Epidermal melanocyte (primary cell): ENCODE data around the gene DNAAF1.

Experiments used
- DNase-seq: peaks from one replicate; pipeline ENCODE4 v3.0.0; 2011; ENCODE audit warnings: low spot score; ENCODE audit not compliant: insufficient read length

Gene DNAAF1

DNA sequence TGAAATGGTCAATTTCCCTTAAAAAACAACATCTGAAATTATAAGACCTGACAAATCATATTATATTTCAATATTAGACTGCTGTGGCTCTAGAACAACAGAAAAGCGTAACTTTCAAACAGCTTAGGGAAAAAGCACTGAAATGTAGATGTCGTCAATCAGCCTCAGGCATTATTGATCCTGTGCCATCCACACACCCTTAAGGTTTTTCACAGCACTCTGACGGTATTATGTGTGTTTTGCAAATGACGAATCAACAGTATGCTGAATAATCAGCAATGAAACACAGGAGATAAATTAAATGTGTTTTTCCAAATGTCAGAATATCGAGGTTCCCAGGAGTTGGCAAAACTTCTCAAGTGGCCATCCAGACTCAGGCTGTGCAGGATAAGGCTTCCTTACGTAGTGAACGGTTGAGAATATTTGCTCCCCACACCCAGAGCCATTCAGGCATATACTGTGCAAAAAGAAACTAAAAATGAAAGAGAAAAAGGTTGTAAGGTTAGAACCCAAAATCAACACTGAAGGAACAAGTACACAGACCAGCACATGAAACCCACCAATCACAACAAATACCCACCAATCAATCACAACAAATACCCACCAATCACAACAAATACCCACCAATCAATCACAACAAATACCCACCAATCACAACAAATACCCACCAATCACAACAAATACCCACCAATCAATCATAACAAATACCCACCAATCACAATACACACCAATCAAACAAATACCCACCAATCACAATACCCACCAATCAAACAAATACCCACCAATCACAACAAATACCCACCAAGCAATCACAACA, 20.6 kb upstream of the DNAAF1 start:
- DNase-seq: no peak

DNA sequence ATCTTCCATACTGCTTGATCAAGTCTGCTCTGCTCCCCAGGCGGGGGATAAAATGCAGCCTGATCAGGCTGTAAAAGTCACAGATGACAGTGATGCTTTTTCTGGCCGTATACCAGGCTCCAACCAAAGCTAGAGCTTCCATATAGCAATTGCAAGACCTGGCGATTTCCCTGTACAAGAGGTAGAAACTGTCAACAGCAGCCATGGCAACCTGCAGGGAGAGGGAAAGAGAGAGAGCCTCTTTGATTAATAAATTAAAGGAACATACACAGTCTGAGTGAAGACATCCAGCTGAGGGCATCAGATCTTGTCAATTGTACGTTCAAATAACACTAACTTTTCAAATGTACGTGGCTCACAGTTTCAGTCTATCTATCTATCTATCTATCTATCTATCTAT, 14.0 kb upstream of the DNAAF1 start:
- no peak for DNase-seq

DNA sequence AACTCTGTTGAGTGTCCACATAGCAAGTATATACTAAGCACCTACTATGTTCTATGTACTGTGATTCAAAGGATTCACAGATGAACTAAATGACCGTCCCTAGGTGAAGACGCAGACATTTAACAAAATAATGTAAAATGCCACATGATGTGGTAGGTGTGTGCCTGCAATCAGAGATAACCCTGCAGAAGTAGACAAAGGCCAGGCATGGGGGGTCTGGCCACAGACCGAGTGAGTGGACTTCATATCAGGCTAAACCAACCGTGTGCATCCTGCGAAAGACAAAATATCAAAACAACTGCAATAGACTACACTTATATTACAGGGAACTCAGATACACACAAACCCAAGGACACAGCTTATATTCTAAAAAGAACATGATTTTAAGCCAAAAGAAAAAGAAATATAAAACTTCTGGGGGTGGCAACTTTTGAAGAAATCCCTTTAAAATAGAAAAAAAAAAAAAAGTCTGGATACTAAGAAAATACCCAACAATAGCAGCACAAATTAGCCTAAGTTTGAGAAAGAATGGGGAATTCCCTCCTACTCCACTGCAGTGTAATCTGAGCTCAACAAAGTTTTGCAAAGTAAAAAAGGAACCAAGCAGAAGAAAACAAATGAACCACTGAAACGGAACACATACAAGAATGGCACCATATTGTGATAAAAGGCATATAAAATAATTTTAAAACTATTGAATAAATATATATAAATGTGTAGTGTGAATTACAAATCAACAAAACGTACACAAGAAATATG, 12.4 kb upstream of the DNAAF1 start:
- no peak for DNase-seq

DNA sequence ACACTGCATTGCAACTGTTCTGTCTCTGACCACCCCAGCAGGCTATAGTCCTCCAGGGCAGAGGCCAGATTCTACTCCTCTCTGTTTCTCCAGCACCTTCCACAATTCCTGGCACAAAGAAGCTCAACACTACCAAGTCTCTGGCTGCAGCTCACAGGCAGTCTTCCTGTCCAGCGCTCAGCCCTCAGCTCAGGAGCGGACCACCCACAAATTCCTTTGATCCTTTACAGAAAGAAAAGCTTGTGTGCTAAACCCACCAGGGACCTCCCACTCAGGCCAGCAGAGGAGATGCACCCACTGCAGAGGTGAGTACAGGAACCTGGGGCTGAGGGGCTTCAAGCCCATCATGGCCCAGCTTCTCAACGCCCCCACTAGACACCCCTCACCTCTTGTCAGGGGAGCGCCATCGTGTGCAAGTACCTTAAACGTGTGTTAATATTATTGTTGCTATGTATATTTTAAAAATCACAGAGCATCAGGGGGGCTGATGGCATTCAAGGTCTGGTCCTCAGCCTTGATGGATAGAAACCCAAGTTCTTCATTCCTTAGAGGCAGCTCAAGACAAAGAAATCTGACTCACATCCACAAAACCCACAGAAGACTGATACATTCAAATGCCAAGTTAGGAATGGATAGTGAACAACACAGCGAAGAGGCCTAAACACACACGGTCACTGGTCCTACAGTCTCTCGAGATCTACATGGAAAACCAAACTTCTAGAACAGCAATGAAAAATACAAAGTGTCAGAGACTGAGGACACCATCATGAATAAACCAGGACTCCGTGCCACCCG, 8.6 kb upstream of the DNAAF1 start:
- DNase-seq: no peak

DNA sequence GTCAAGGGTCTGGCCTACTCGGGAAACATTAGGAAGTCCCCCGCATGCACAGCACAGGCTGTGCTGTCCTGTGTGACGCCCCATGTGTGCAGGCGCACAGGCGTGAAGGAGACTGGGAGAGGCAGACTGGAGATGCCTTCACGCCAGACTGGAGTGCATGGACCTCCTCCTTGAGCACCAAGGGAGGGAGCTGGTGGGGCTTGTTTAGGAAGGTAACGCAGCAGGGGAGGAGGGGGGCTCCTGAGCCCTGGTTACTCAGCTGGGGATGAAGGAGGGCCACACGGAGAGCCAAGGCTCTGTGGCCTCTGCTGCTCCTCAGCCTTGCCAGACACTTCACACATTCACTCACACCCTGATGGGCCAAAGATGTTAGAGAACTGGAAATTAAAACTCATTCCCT, 7.8 kb upstream of the DNAAF1 start:
- DNase-seq: no peak

DNA sequence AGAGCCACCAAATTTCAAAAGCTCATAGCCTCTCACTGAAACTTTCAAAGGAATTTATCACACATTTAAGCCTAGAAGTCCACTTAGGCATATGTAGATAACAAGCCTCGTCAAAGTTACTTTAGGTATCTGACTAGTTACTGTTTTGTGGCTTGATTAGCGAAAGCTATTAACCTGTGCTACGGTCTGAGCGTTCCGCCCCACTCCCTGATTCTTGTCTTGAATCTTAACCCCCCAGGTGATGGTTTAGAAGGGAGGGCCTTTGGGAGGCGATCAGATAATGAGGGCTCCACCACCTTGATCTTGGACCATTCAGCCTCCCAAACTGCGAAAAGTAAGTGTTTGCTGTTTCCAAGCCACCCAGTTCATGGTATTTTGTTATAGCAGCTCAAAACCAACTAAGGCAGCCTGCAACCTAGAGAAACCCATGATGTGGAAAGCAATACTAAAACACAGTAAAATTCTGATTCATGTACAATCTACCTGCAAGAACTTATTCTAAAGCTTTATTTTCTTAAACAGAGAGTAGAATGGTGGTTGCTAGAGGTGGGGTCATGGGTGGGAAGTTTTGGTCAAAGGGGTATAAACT, 7.2 kb upstream of the DNAAF1 start:
- DNase-seq: no peak

DNA sequence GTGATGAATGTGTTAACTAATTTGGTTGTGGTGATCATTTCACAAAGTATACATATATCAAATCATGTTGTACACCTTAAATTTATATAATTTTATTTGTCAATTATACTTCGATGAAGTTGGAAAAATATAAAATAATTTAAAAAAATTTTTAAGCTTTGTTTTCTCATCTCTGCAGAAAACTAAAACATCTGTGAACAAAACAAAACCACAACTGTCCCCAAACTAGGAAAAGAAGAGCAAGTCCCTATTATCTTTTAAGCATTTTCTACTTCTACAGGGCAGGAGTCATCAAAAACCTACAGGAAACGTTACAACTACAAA, 6.6 kb upstream of the DNAAF1 start:
- DNase-seq: no peak

DNA sequence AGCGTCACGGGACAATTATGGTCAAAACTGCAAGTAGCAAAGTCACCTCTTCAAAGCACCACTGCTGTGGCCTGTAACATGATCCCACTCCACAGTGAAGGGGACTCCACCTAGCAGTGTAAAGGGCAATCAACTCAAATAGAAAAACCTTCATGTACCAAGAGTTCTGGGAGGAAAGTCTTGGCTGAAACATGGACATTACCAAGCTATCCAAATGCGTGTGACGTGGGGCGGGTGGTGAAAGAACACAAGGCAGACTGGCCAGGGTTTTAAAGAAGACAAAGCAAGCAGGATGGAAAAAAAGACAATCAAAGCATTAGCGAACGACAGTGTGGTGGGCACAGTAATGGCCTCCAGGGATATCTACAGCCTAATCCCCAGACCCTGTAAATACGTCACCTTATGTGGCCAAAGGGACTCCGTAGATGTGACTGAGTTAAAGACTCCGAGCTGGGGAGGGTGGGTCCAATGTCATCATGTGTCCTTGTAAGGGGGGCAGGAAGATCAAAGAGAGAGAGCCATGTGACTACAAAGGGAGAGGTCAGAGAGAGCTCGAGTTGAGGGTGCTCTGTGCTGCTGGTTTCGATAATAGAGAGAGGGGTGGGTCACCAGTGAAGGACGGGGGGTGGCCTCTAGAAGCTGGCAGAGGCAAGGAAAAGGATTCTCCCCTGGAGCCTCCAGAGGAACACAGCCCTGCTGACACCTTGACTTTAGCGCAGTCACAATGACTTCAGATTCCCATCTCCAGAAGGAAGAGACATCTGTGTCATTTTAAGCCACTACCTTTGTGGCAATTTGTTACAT, 6.1 kb upstream of the DNAAF1 start:
- no peak for DNase-seq

DNA sequence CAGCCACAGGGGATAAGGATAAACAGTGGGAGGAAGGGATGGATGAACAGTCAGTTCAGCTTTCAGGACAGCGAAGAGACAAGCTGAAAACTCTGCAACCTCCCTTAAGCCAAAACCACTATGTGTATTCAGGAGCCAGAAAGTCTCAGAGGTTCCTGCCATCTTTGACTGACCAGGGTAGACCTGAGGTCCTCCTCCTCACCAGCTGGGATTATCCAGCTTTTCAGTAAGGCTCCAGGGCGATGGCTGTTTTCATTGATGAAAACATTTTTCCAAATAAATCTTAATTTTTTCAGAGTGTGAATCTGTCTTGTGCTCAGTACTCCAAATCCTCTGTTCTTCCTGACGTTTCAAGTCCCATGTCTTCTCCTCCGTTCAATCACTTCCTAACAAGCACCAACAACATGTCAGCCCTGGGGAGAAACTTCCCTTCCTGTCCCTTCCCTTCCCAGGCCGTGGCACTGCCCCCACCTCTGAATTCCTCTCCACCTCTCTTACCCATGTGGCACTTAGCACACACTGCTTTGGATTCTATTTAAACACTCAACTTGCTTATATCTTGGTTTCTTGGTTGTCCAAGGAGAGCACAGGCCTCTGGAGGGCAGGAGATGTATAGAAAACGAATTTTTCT, 5.4 kb upstream of the DNAAF1 start:
- no peak for DNase-seq

DNA sequence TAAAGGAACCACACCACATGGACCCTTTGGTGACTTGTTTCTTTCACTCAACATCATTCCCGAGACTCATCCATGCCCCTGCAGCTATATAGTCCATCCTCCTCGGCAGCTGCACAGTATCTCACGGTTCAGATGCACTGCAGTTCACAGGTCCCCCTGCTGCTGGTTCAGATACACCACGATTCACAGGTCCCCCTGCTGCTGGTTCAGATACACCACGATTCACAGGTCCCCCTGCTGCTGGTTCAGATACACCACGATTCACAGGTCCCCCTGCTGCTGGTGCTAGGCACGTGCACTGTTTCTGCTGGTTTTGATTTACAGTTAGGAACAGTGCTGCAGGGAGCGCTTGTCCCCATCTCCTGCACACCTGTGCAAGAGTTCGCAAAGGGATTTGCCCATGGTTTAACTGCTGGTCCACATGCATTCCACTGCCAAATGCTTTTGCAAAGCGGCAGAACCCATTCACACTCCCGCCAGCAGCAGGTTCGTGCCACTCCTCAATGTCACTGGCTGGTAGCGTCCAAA, 3.9 kb upstream of the DNAAF1 start:
- DNase-seq: no peak

DNA sequence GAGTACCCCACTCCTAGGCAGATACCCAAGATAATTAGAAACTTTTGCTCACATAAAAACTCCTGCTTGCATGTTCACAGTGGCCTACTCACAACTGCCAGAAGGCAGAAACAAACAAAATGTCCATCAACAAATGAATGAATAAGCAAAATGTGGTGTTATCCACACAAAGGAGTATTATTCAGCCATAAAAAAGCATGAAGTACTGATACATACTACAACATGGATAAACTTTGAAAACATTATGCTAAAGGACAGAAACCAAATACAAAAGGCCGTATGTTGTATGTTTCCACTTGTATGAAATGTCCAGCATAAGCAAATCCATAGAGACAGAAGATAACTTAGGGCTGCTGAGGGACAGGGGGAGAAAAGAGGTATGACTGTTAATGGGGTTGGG, 2.0 kb upstream of the DNAAF1 start:
- no peak for DNase-seq

DNA sequence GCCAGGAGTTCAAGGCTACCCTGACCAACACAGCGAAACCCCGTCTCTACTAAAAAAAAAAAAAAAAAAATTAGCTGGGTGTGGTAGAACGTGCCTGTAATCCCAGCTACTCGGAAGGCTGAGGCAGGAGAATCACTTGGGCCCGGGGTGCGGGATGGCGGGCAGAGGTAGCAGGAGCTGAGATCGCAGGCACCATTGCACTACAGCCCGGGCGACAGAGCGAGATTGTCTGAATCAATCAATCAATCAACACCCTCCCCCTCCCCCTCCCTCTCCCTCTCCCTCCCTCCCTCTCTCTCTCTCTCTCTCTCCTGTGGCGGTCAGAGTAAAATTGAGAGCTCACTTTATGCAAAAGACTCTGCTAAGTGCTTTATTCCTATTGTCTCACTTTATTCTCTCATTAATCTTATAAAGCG, 1.3 kb upstream of the DNAAF1 start:
- DNase-seq: no peak

DNA sequence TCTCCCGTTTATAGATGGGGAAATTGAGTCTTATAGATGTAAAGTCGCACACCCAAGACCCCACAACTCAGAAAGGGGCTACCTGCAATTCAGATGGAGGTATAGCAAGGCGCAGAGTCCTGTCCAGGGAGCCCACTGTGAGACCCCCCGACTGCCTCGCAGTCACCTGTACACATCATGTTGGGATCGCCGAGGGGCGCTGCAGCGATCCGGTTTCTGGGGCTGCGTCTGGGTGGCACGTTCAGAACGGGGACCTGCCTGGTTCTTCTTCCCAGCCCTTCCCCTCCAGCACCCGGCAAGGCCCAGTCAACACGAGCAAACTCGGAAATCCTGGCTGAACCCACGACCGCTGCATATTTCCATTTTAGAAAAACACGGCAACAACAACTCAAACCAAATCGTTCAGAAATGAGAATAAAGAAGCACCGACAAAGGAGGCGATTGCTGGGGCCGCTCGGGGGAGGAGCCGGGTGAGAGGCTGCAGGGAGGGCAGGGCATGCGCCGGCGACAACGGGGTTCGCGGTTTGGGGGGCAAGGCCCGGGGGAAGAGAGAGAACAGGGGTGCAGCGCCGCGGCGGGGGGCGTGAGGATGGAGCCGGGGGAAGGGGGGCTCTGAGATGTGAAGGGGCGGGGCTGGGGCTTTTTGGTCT, 774 bp upstream of the DNAAF1 start:
- DNase-seq: no peak

DNA sequence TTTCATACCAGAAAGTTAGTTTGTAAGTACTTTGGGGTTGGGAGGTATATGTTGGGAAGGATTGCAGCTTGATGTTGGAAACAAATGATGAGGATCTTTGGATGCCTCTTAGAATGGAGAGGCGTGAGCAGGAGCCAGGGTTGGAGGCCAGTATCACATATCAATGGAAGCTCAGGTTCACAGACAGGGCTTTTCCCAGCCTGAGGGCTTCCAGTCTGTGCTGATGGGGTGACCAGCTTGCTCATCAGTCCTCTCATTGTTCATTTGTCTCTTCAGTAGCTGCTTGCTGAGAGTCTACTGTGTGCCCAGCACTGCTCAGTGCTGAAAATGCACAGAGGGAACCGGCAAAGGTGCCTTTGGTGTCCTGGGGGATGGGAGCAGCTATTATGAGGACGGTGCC, 5.8 kb downstream of the DNAAF1 start:
- no peak for DNase-seq

DNA sequence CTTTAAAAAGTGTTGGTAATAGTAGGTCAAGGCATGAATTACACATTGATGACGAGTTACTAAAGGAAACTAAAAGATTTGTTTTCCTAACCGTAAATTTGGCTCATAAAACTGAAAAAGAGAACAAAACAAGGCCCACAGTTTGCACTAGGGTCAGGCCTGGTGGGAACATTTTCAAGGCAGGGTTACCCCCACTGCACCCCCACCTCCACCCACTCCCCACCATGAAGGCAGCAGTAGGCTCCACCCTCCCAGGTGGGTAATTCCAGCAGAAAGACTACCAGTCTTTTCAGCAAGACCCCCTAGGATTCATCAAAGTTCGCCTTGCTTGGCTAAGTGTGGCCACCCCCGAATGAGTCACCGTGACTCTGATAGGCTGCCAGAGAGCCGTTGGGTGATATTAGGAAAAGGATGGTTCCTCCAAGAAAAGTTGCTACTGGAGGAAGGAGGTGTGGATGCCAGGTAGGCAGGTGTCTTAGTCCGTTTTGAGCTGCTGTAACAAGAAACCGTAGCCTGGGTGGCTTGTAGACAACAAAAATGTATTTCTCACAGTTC, 8.6 kb downstream of the DNAAF1 start:
- no peak for DNase-seq

DNA sequence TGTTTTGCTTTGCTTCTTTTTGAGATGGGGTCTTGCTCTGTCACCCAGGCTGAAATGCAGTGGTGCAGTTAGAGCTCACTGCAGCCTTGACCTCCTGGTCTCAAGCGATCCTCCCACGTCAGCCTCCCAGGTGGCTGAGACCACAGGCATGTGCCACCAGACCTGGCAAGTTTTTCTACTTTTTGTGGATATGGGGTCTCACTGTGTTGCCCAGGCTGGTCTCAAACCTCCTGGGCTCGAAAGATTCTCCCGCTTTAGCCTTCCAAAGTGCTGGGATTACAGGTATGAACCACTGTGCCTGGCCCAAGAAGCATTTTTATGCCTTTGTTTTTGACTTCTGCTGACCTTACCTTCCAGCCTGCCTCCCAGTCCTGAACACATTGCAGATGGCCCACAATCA, 10.1 kb downstream of the DNAAF1 start:
- DNase-seq: no peak

DNA sequence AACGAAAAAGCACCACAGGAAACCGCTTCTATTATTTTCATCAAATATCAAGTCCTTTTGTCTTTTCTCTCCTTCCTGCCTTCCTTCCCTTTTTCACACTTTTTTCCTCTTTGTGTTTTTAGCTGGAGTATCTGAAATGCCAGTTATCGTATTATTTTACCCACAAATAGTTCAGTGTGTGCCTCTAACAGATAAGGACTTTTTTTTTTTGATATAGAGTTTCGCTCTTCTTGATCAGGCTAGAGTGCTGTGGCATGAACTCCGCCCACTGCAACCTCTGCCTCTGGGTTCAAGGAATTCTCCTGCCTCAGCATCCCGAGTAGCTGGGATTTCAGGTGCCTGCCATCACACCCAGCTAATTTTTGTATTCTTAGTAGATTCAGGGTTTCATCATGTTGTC, 10.7 kb downstream of the DNAAF1 start:
- DNase-seq: no peak

DNA sequence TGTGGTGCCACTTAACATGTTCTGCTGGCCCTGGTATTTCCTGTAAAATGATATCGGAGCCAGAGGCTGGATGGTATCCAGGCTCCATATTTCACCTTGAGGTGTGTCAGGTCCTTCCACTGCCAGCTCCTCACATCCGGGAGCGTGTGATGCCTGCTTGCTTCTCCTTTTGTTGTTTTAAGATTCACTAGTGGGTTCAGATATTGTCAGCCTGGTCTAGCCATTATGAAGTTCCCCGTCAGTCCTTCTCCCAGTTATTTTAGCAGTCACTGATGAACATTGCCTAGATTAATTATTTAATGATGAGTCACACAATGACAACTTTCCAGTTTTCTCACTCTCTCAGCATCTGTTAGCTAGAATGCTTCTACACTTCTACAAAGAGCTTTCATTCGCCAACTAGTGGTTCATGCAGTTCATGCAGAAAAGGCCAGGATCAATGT, 11.3 kb downstream of the DNAAF1 start:
- DNase-seq: no peak

DNA sequence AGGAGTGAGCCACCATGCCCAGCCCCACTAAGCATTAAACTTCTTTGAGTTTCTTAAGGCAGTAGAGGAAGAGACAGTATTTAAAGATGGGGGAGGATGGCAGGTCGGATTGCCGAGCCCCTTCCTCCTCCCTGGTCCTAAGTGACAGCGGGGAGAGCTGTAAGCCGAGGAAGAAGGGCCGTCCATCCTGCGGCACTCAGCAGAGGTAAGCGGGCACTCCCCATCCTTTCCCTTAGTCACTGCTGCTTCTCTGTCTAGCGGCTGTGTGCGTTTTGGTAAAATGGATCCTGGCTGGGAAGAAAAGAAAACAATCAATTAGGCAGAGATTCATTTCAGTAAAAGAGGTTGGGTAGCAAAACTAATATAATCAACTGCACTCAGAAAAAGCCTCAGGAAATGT, 13.9 kb downstream of the DNAAF1 start:
- DNase-seq: no peak
